ENCODE results near the gene ZNF85. TPM values are rescaled to one million over a fixed set of nuclear protein-coding genes. Genes with fewer than 3 reads are reported as not detected.
"Not testable (repeated sequence)": the region's sequence is repeated elsewhere in the genome, so short reads cannot be mapped to it uniquely, and the experiment has no call there.

Gene ZNF85
- total and polyA plus RNA-seq, 4 donors: 10.2 to 26.9 (median 13.9) TPM

GRCh38 chr19:20968092-20968491, 45.0 kb downstream of the ZNF85 start:
- WGBS (ENCODE audit: insufficient coverage): 80% methylated on average over 1 of the region's 1 CpG

GRCh38 chr19:20969498-20969897, 46.4 kb downstream of the ZNF85 start:
- Histone ChIP-seq H3K9me3 (ENCODE audit: control insufficient read depth, insufficient read depth, low read length) (no peaks in the 10 kb centered on the region), H3K4me1 (ENCODE audit: control insufficient read depth, insufficient read depth, low read length) (no peaks in the 10 kb centered on the region), H3K27ac (ENCODE audit: low read depth, low read length) (no peak overlapping the region), H3K4me3 (ENCODE audit: low read depth, low read length) (no peak overlapping the region), H3K36me3 (ENCODE audit: control insufficient read depth, insufficient read depth, low read length) (no peaks in the 10 kb centered on the region), H3K27me3 (ENCODE audit: control insufficient read depth, insufficient read depth, low read length) (no peaks in the 10 kb centered on the region)
- 81% methylated on average over 3 of the region's 3 CpGs for WGBS (ENCODE audit: insufficient coverage)
- no peak for DNase-seq (ENCODE audit: low read depth in 4 of 6, low spot score in 6 of 6)

More at GRCh38 chr19:20968092-20968491, 45.0 kb downstream of the ZNF85 start:
- H3K27me3 ChIP-seq (ENCODE audit: control insufficient read depth, insufficient read depth, low read length): no peaks in the 10 kb centered on the region
- H3K4me1 ChIP-seq (ENCODE audit: control insufficient read depth, insufficient read depth, low read length): no peaks in the 10 kb centered on the region
- no peak overlapping the region for H3K27ac ChIP-seq (ENCODE audit: low read depth, low read length)
- H3K36me3 ChIP-seq (ENCODE audit: control insufficient read depth, insufficient read depth, low read length): no peaks in the 10 kb centered on the region
- no peak for DNase-seq (ENCODE audit: low read depth in 4 of 6, low spot score in 6 of 6)
- H3K9me3 ChIP-seq (ENCODE audit: control insufficient read depth, insufficient read depth, low read length): no peaks in the 10 kb centered on the region
- H3K4me3 ChIP-seq (ENCODE audit: low read depth, low read length): no peak overlapping the region

GRCh38 chr19:20969898-20970297, 46.8 kb downstream of the ZNF85 start:
- H3K9me3 ChIP-seq (ENCODE audit: control insufficient read depth, insufficient read depth, low read length): no peaks in the 10 kb centered on the region
- WGBS (ENCODE audit: insufficient coverage): 94% methylated on average over 3 of the region's 3 CpGs
- H3K4me3 ChIP-seq (ENCODE audit: low read depth, low read length): no peak overlapping the region
- H3K27ac ChIP-seq (ENCODE audit: low read depth, low read length): no peak overlapping the region
- H3K4me1 ChIP-seq (ENCODE audit: control insufficient read depth, insufficient read depth, low read length): no peaks in the 10 kb centered on the region
- DNase-seq (ENCODE audit: low read depth in 4 of 6, low spot score in 6 of 6): no peak
- no peaks in the 10 kb centered on the region for H3K27me3 ChIP-seq (ENCODE audit: control insufficient read depth, insufficient read depth, low read length)
- no peaks in the 10 kb centered on the region for H3K36me3 ChIP-seq (ENCODE audit: control insufficient read depth, insufficient read depth, low read length)

DNA sequence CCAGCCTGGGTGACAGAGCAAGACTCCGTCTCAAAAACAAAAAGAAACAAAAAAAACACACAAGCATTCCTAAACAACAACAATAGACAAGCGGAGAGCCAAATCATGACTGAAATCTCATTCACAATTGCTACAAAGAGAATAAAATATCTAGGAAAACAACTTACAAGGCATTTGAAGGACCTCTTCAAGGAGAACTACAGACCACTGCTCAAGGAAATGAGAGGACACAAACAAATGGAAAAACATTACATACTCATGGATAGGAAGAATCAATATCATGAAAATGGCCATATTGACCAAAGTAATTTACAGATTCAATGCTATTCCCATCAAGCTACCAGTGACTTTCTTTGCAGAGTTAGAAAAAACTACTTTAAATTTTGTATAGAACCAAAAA, 69.7 kb downstream of the ZNF85 start:
- not testable (repeated sequence) for H3K27ac ChIP-seq (ENCODE audit: low read depth, low read length); H3K9me3 ChIP-seq (ENCODE audit: control insufficient read depth, insufficient read depth, low read length); H3K27me3 ChIP-seq (ENCODE audit: control insufficient read depth, insufficient read depth, low read length); H3K36me3 ChIP-seq (ENCODE audit: control insufficient read depth, insufficient read depth, low read length); DNase-seq (ENCODE audit: low read depth in 4 of 6, low spot score in 6 of 6); H3K4me1 ChIP-seq (ENCODE audit: control insufficient read depth, insufficient read depth, low read length); H3K4me3 ChIP-seq (ENCODE audit: low read depth, low read length)
- no CpG with 5 or more reads among the region's 2 CpGs for WGBS (ENCODE audit: insufficient coverage)

GRCh38 chr19:20999731-21000352, 76.8 kb downstream of the ZNF85 start:
- no peaks in the 10 kb centered on the region for H3K27me3 ChIP-seq (ENCODE audit: control insufficient read depth, insufficient read depth, low read length)
- 1% methylated on average over 22 of the region's 29 CpGs for WGBS (ENCODE audit: insufficient coverage)
- peaks cover 4% of the 10 kb centered on the region for H3K4me1 ChIP-seq (ENCODE audit: control insufficient read depth, insufficient read depth, low read length)
- peak; percentile 84 to 99 (median 96) for DNase-seq (ENCODE audit: low read depth in 4 of 6, low spot score in 6 of 6)
- peak overlapping the region; percentile 60 for H3K4me3 ChIP-seq (ENCODE audit: low read depth, low read length)
- no peaks in the 10 kb centered on the region for H3K36me3 ChIP-seq (ENCODE audit: control insufficient read depth, insufficient read depth, low read length)
- H3K27ac ChIP-seq (ENCODE audit: low read depth, low read length): no peak overlapping the region
- no peaks in the 10 kb centered on the region for H3K9me3 ChIP-seq (ENCODE audit: control insufficient read depth, insufficient read depth, low read length)

Other genes starting within 250 kb of the ZNF85 start
- gene ZNF66, start 146.9 kb upstream of the ZNF85 start, total RNA-seq: 10 to 100 TPM in 1 of 2 donors, 1 to 10 TPM in 1; 8.0 to 10.1 TPM
- 1 to 10 TPM; 3.4 to 4.7 TPM for gene ZNF66, start 146.9 kb upstream of the ZNF85 start, polyA plus RNA-seq (ENCODE audit: insufficient read length in 2 of 2)
- gene ZNF430, start 97.4 kb downstream of the ZNF85 start, total RNA-seq: 10 to 100 TPM; 10.9 to 21.2 TPM
- gene ZNF430, start 97.4 kb downstream of the ZNF85 start, polyA plus RNA-seq (ENCODE audit: insufficient read length in 2 of 2): 1 to 10 TPM; 8.6 to 9.1 TPM
- 10 to 100 TPM; 16.3 to 35.3 TPM for gene ZNF714, start 159.0 kb downstream of the ZNF85 start, total RNA-seq
- 10 to 100 TPM; 14.4 to 19.7 TPM for gene ZNF714, start 159.0 kb downstream of the ZNF85 start, polyA plus RNA-seq (ENCODE audit: insufficient read length in 2 of 2)
- gene ZNF431, start 218.8 kb downstream of the ZNF85 start, total RNA-seq: 10 to 100 TPM; 13.5 to 20.1 TPM
- 10 to 100 TPM; 13.2 to 20.9 TPM for gene ZNF431, start 218.8 kb downstream of the ZNF85 start, polyA plus RNA-seq (ENCODE audit: insufficient read length in 2 of 2)